NB4 (cell line): Measurements from ENCODE around the gene SLC19A1.

Experiments used
- CTCF ChIP-seq: IDR thresholded peaks from one replicate; pipeline ENCODE4 v1.5.1; 2012; ENCODE audit warnings: low read depth, low read length
- MAX ChIP-seq: IDR thresholded peaks from 2 replicates; pipeline ENCODE4 v1.6.1; 2011; ENCODE audit warnings: low read depth, low read length
- MYC ChIP-seq: IDR thresholded peaks from 2 replicates; pipeline ENCODE4 v1.6.1; 2011; ENCODE audit warnings: low read depth, low read length
- POLR2A ChIP-seq: IDR thresholded peaks from 2 replicates; pipeline ENCODE4 v1.6.1; 2011; ENCODE audit warnings: mild to moderate bottlenecking; ENCODE audit not compliant: insufficient read length; ENCODE audit errors: extremely low read depth

GRCh38 chr21:45549626-45550463 is 7.6 kb upstream of the SLC19A1 start:
- TF ChIP-seq CTCF (no peak), POLR2A (no peak), MAX (peak; percentile 37; the same call in 1 of the 2 replicates), MYC (no peak)
